ENCODE results near the gene ALS2CL. TPM values are rescaled to one million over a fixed set of nuclear protein-coding genes. Genes with fewer than 3 reads are reported as not detected.

The ALS2CL gene
- total RNA-seq, 1 experiment from 2014 or later, result 0.24 TPM

GRCh38 chr3:46680298-46680826 lies 13.1 kb downstream of the ALS2CL start:
- H3K27me3 ChIP-seq (replicated peaks; ENCODE audit: insufficient read depth, low read depth, low read length, poor library complexity), result no peaks in the 10 kb centered on the region
- no peaks in the 10 kb centered on the region for H3K9me3 ChIP-seq (ENCODE audit: low read depth, low read length, poor library complexity, severe bottlenecking)
- intact Hi-C loops (cut with micrococcal nuclease; ENCODE audit: unreplicated experiment), result no loop called here
- POLR2A ChIA-PET (ENCODE audit: low non-redundant PET), result no interaction called here
- DNase-seq (ENCODE audit: low spot score), result no peak
- H3K4me3 ChIP-seq (ENCODE audit: low read depth, low read length, poor library complexity, severe bottlenecking), result no peak overlapping the region
- CTCF ChIA-PET, result no interaction called here
- no peak overlapping the region for H3K27ac ChIP-seq (ENCODE audit: low read depth, low read length, poor library complexity, severe bottlenecking)
- no peaks in the 10 kb centered on the region for H3K4me1 ChIP-seq (ENCODE audit: insufficient read depth, low read length, poor library complexity, severe bottlenecking)
- H3K36me3 ChIP-seq (ENCODE audit: insufficient read depth, low read length, poor library complexity, severe bottlenecking), result no peaks in the 10 kb centered on the region
- no TSS peak for BruUV-seq (replicated peaks)
- no peak for TF ChIP-seq EZH2 (IDR thresholded peaks at IDR 0.05; ENCODE audit: borderline replicate concordance, low read depth, low read length, poor library complexity, severe bottlenecking)
- TF ChIP-seq CTCF (conservative IDR thresholded peaks at IDR 0.05; ENCODE audit: low read depth, low read length), result no peak

- ChIA-PET POLR2A (ENCODE audit: low non-redundant PET) (no interaction called here), CTCF (no interaction called here)
These were observed 13.8 kb downstream of the ALS2CL start for GRCh38 chr3:46679681-46680080.

GRCh38 chr3:46678280-46678679 lies 15.2 kb downstream of the ALS2CL start:
- POLR2A ChIA-PET (ENCODE audit: low non-redundant PET), result no interaction called here
- H3K9me3 ChIP-seq (ENCODE audit: low read depth, low read length, poor library complexity, severe bottlenecking), result no peaks in the 10 kb centered on the region
- CTCF ChIA-PET, result no interaction called here
- BruUV-seq (replicated peaks), result no TSS peak
- no peaks in the 10 kb centered on the region for H3K27me3 ChIP-seq (replicated peaks; ENCODE audit: insufficient read depth, low read depth, low read length, poor library complexity)
- intact Hi-C loops (cut with micrococcal nuclease; ENCODE audit: unreplicated experiment), result no loop called here
- DNase-seq (ENCODE audit: low spot score), result no peak
- TF ChIP-seq EZH2 (IDR thresholded peaks at IDR 0.05; ENCODE audit: borderline replicate concordance, low read depth, low read length, poor library complexity, severe bottlenecking), result no peak
- no peak for TF ChIP-seq CTCF (conservative IDR thresholded peaks at IDR 0.05; ENCODE audit: low read depth, low read length)
- H3K36me3 ChIP-seq (ENCODE audit: insufficient read depth, low read length, poor library complexity, severe bottlenecking), result no peaks in the 10 kb centered on the region
- no peak overlapping the region for H3K27ac ChIP-seq (ENCODE audit: low read depth, low read length, poor library complexity, severe bottlenecking)
- H3K4me1 ChIP-seq (ENCODE audit: insufficient read depth, low read length, poor library complexity, severe bottlenecking), result no peaks in the 10 kb centered on the region
- H3K4me3 ChIP-seq (ENCODE audit: low read depth, low read length, poor library complexity, severe bottlenecking), result no peak overlapping the region

More at GRCh38 chr3:46679681-46680080, 13.8 kb downstream of the ALS2CL start:
- no peaks in the 10 kb centered on the region for H3K36me3 ChIP-seq (ENCODE audit: insufficient read depth, low read length, poor library complexity, severe bottlenecking)
- no peaks in the 10 kb centered on the region for H3K4me1 ChIP-seq (ENCODE audit: insufficient read depth, low read length, poor library complexity, severe bottlenecking)
- no peak overlapping the region for H3K4me3 ChIP-seq (ENCODE audit: low read depth, low read length, poor library complexity, severe bottlenecking)
- TF ChIP-seq EZH2 (IDR thresholded peaks at IDR 0.05; ENCODE audit: borderline replicate concordance, low read depth, low read length, poor library complexity, severe bottlenecking), result no peak
- TF ChIP-seq CTCF (conservative IDR thresholded peaks at IDR 0.05; ENCODE audit: low read depth, low read length), result no peak
- no peaks in the 10 kb centered on the region for H3K9me3 ChIP-seq (ENCODE audit: low read depth, low read length, poor library complexity, severe bottlenecking)
- no peaks in the 10 kb centered on the region for H3K27me3 ChIP-seq (replicated peaks; ENCODE audit: insufficient read depth, low read depth, low read length, poor library complexity)
- DNase-seq (ENCODE audit: low spot score), result no peak
- BruUV-seq (replicated peaks), result no TSS peak
- H3K27ac ChIP-seq (ENCODE audit: low read depth, low read length, poor library complexity, severe bottlenecking), result no peak overlapping the region
- intact Hi-C loops (cut with micrococcal nuclease; ENCODE audit: unreplicated experiment), result no loop called here

Measured in A673 (cell line).